Activated T-cell treated with anti-CD3 and anti-CD28 coated beads, Interleukin-2, amount 50 U/mL, for 1 hour (primary cell): ENCODE data around the gene WDR37.

Experiments
- DNase-seq: peaks from one replicate; pipeline ENCODE4 v3.0.0-alpha.2; 2020

Gene WDR37

GRCh38 chr10:1078668-1079067 is 22.5 kb downstream of the WDR37 start:
- DNase-seq, result no peak

GRCh38 chr10:1083581-1083980 is 27.4 kb downstream of the WDR37 start:
- DNase-seq, result no peak

- DNase-seq, result no peak
Observed at GRCh38 chr10:1084011-1084950, 28.1 kb downstream of the WDR37 start.

- DNase-seq, result no peak
Observed at GRCh38 chr10:1085258-1085657, 29.1 kb downstream of the WDR37 start.

GRCh38 chr10:1086787-1087186 is 30.6 kb downstream of the WDR37 start:
- no peak for DNase-seq

- no peak for DNase-seq
Observed at GRCh38 chr10:1089017-1089689, 33.0 kb downstream of the WDR37 start.

GRCh38 chr10:1090696-1091095 is 34.5 kb downstream of the WDR37 start:
- no peak for DNase-seq

GRCh38 chr10:1093696-1094095 is 37.5 kb downstream of the WDR37 start:
- no peak for DNase-seq

- DNase-seq, result no peak
Observed at GRCh38 chr10:1094112-1095057, 38.2 kb downstream of the WDR37 start.

GRCh38 chr10:1095498-1095897 is 39.3 kb downstream of the WDR37 start:
- DNase-seq, result no peak

GRCh38 chr10:1096287-1096889 is 40.2 kb downstream of the WDR37 start:
- no peak for DNase-seq

GRCh38 chr10:1097436-1097835 is 41.3 kb downstream of the WDR37 start:
- no peak for DNase-seq

- no peak for DNase-seq
Observed at GRCh38 chr10:1100143-1100542, 44.0 kb downstream of the WDR37 start.

- no peak for DNase-seq
Observed at GRCh38 chr10:1100691-1101368, 44.6 kb downstream of the WDR37 start.

- DNase-seq, result no peak
Observed at GRCh38 chr10:1101946-1102345, 45.8 kb downstream of the WDR37 start.

- DNase-seq, result no peak
Observed at GRCh38 chr10:1102416-1102815, 46.2 kb downstream of the WDR37 start.

GRCh38 chr10:1102831-1103230 is 46.6 kb downstream of the WDR37 start:
- no peak for DNase-seq

GRCh38 chr10:1103551-1103950 is 47.4 kb downstream of the WDR37 start:
- no peak for DNase-seq

- DNase-seq, result no peak
Observed at GRCh38 chr10:1104971-1105370, 48.8 kb downstream of the WDR37 start.

- DNase-seq, result no peak
Observed at GRCh38 chr10:1107004-1107403, 50.8 kb downstream of the WDR37 start.

- DNase-seq, result no peak
Observed at GRCh38 chr10:1107679-1108078, 51.5 kb downstream of the WDR37 start.
